Hepatic stellate cell (primary cell): ENCODE measurements around the gene APOD.

Experiments
- DNase-seq: peaks from one replicate; pipeline ENCODE4 v3.0.0; 2011; ENCODE audit warnings: low spot score

APOD gene

DNA sequence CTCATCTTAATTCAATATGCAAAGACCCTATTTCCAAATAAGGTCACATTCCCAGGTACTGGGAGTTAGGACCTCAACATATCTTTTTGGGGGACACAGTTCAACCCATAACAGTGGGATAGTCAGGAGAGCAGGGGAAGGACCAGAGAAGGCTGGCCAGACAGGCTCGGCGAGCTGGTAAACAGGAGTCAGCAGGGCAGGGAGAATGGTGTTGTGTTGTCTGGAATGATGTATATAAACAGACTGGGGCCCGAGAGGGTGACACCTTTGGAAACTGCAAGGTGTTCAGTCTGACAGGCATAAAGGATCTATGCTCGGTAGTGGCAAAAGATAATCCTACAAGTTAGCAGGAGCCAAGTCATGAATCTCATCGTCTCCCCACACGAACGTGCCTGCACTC, 30.5 kb downstream of the APOD start:
- no peak for DNase-seq

GRCh38 chr3:195551381-195551978, 32.3 kb downstream of the APOD start:
- DNase-seq, result no peak

DNA sequence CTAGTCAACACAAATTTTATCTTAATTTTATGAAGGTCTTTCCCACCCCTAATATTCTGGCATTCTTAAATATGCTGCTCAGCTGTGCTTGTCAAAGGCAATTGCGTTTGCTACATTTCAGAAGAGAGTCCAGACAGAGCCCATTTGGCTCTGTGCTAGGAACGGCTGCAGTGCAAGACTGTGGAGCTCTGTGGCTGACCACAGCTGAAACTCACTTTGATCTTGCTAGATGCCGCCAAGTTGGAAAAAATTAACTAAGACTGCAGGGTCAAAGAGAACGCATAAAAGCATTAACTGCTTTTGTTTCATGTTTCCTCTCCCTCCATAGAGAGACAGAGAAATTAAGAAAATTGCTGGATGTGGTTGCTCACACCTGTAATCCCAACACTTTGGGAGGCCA, 33.0 kb downstream of the APOD start:
- DNase-seq, result no peak

DNA sequence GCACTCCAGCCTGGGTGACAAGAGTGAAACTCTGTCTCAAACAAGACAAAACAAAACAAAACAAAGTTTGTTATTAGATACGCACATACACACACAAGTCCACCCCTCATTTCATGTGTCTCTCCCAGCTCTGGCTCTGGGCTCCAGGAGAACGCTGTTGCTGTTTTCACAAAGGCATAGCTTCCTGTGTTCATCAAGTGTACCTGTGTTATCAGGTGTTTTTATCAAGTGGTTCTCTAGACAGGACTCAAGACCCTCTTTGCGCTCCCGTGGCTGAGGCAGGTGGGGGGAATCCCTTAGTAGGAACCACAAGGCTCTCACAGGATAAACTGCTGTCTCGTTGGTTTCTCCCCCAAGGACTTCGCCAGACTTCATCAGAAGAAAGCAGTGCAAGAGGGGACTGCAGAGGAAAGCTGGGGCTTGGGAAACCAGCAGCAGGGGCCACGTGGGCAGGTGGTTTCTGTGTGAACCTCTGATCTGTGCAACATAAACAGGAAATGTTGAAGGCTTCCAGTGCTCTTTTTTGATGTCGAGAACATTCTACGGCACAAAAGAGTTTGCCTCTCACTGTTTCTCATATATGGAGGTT, 33.7 kb downstream of the APOD start:
- no peak for DNase-seq

DNA sequence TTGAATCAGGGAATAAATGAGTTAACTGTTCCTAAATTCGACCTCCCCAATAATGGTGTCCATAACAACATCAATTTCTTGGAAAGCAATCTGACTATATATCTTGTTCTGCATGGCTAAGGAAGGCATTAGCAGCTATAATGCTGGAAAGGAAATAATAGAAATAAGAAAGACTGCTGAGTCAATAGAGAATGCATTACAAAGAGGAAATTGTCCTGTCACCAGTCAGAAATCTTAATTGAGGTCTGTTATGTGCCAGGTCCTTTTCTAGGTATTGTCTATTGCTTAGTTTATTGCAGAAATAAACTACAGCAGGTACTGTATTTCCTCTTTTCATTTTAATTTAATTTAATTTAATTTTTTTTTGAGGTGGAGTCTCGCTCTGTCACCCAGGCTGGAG, 34.8 kb downstream of the APOD start:
- DNase-seq, result no peak

DNA sequence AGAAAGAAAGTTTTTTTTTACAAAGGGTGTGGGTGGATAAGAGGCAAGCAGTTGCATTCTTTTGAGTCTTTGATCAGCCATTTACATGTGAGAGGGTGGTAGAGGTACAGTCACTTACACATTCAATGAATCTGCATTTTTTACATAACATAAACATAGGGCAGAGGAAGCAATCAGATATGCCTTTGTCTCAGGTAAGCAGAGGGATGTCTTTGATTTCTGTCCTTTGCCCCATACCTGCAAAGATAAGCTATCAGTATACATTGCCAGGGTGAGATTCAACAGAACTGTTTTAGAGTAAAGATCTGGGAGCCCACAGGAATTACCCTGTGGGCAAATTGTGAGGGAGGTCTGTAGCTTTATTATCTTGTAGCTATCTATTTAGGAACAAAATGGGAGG, 35.2 kb downstream of the APOD start:
- no peak for DNase-seq

DNA sequence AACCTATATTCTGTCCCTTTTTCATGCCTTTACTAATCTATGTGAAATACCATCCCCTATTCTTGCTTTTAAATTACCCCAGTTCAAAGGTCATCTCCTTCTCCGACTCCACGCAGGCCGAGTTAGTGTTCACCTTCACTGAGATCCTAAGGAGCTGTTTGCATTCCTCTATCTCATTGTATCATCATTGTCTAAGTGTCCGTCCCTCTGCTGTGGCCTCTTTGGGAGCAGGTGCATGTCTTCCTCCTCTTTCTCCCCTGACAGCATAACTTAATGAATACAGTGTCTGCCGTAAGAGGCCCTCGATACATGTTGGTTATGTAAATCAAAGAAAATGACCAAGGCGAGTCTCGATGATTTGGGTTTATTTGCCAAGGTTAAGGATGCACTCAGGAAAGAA, 35.7 kb downstream of the APOD start:
- DNase-seq, result no peak

DNA sequence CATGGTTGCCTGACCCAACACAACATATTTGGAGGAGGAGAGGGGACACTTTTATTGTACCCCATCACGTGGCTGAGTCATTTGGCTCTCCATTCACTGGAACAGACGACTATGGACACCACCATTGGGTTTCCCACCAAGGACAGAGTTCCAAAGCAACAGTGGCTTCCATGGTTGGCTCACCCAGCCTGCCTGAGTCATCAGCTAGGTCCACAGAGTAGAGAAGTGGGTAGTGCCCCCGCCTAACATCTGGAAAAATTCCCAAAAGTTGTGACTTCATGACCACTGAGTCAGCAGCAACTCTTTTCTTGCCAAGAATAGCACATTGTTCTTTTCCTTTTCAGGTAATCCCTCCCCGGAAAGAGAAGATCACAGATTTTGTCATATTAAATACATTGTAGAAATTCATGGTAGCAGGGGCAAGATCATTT, 37.6 kb downstream of the APOD start:
- DNase-seq, result no peak

- DNase-seq, result no peak
Observed at GRCh38 chr3:195544634-195545033, 39.1 kb downstream of the APOD start.

GRCh38 chr3:195544230-195544536, 39.6 kb downstream of the APOD start:
- DNase-seq, result no peak

GRCh38 chr3:195543500-195544229, 40.1 kb downstream of the APOD start:
- DNase-seq, result no peak

- DNase-seq, result peak; percentile 90
Observed at GRCh38 chr3:195542698-195543499, 40.8 kb downstream of the APOD start, which contains the start of gene PPP1R2. Gene PPP1R2, minus strand, starts transcription at chr3:195543325. Its CDS starts 300 bp downstream, at chr3:195543025.

DNA sequence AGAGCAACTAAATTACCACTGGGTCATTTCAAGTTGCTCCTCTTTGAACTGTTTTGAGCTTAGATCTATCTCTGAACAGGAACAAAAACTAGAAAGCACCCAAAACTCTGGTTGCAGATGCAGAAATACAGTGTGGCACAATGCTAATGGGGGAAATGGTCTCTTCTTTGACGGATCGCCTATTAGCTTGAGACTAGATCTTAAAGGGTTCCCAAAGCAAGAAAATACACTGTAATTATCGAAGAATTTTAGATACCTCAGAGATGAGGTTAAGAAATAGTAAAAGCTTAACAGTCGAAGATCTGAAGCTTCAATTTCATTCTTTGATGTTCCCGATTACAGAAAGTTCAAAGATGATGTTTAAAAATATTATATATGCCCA, 41.4 kb downstream of the APOD start:
- no peak for DNase-seq

- no peak for DNase-seq
Observed at GRCh38 chr3:195540511-195540910, 43.2 kb downstream of the APOD start.

- DNase-seq, result no peak
Observed at GRCh38 chr3:195540027-195540426, 43.7 kb downstream of the APOD start.

- DNase-seq, result no peak
Observed at GRCh38 chr3:195539479-195539878, 44.3 kb downstream of the APOD start.

- DNase-seq, result no peak
Observed at GRCh38 chr3:195537995-195538394, 45.7 kb downstream of the APOD start.

DNA sequence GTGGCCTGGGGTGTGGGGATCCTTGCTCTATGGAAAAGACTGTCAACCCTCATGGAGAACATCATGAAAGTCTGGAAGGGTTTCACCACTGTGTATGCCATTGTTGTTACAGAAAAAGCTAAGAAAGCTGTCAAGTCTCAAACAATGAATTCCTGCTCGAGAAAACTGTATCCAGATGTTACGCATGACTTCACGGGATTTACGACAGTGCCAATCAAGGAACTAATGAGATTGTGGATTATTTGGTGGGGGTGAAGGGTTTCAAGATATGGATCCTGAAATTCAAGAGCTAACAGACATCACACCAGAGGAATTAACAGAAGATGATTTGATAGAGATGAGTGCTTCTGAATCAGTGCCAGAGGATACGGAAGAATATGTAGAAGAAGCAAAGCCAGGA, 48.4 kb downstream of the APOD start:
- no peak for DNase-seq

GRCh38 chr3:195532834-195533233, 50.9 kb downstream of the APOD start:
- DNase-seq, result no peak

DNA sequence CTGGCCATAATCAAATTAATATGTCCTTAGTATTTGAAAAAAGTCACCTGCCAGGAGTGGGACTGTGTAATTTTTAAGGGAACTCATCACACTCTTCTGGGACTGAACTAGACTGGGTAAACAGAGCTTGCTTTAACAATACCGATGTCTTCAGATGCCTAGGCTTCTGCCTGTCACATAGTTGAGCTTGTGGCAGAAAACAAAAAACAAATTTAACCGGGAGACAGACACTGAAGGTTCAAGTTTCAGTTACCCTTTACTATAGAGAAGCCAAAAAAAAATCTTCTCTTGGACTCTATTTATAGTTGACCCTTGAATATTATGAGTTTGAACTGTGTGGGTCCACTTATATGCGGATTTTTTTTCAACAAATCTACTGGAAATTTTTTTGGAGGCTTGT, 51.4 kb downstream of the APOD start:
- DNase-seq, result no peak

DNA sequence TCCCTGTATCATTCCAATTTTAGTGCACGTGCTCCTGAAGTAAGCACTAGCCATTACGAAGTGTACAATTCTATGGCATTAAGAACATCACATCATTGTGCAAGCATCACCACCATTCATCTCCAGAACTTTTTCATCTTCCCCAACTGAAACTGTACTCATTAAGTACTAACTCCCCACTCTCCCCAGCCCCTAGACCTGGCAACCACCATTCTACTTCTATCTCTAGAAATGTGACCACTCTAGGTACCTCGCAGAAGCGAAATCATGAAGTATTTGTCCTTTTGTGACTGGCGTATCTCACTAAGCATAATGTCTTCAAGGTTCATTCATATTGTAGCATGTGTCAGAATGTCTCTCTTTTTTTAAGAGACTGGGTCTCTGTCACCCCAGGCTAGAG, 52.1 kb downstream of the APOD start:
- no peak for DNase-seq

DNA sequence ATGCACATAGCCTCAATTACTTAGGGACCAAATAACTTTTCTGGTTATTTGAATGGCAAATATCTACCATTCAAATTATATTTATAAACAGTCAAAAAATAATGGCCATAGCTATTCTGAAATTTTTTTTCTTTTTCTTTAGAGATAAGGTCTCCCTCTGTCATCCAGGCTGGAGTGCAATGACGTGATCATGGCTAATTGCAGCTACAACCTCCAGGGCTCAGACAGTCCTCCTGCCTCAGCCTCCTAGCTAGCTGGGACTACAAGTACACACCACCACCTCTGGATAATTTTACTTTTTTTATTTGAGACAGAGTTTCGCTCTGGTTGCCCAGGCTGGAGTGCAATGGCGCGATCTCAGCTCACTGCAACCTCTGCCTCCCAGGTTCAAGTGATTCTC, 57.2 kb downstream of the APOD start:
- DNase-seq, result no peak
